IMR-90 (cell line): ENCODE measurements around the gene EFEMP1. TPM values are rescaled to one million over a fixed set of nuclear protein-coding genes. Genes with fewer than 3 reads are reported as not detected.

Experiments
- ATAC-seq: fragments of 200-7000 bp; cut with Tn5 transposase; 2 replicates; pipeline ENCODE4 v1.9.1; 2020; ENCODE audit warnings: low read depth, mild to moderate bottlenecking, moderate library complexity
- BruUV-seq: library from RNA; stranded (reverse); fragments of 400-500 nt; replicated peaks from 2 replicates; lab custom pipeline; 2021; lab: Mats Ljungman, UMichigan
- CTCF ChIA-PET: fragments of 300-600 bp; formaldehyde crosslinking; extraction: SDS; loops from one replicate; lab custom pipeline; 2021; ENCODE audit warnings: antibody characterized with exemption; lab: Yijun Ruan, JAX
- POLR2A ChIA-PET: fragments of 300-600 bp; sonication (Branson Sonifier 250); formaldehyde crosslinking; loops from one replicate; lab custom pipeline; 2022; ENCODE audit warnings: antibody characterized with exemption; ENCODE audit not compliant: unreplicated experiment; lab: Charles Lee
- DNase-seq: peaks from one replicate; pipeline ENCODE4 v3.0.0; 2013
- H2AFZ ChIP-seq: replicated peaks from 2 replicates; pipeline ENCODE3; 2013; ENCODE audit warnings: low read length, mild to moderate bottlenecking; ENCODE audit not compliant: poor library complexity
- H2AK5ac ChIP-seq: 2 replicates; pipeline ENCODE4 v1.6.1; 2013; ENCODE audit warnings: low read depth, low read length, inconsistent platforms
- H2AK9ac ChIP-seq: replicated peaks from 2 replicates; pipeline ENCODE3; 2013; ENCODE audit warnings: mild to moderate bottlenecking, low read depth, low read length, moderate library complexity; ENCODE audit not compliant: poor library complexity
- H2BK120ac ChIP-seq: 2 replicates; pipeline ENCODE4 v1.6.1; 2013; ENCODE audit warnings: low read depth, low read length, inconsistent platforms
- H2BK15ac ChIP-seq: 3 replicates; pipeline ENCODE4 v1.6.1; 2013; ENCODE audit warnings: low read depth, low read length, inconsistent platforms
- H2BK20ac ChIP-seq: 2 replicates; pipeline ENCODE4 v1.6.1; 2013; ENCODE audit warnings: low read depth, mild to moderate bottlenecking, inconsistent platforms, low read length, moderate library complexity
- H2BK5ac ChIP-seq: 2 replicates; pipeline ENCODE4 v1.6.1; 2013; ENCODE audit warnings: mild to moderate bottlenecking, low read depth, low read length, inconsistent platforms; ENCODE audit not compliant: poor library complexity, severe bottlenecking
- H3K14ac ChIP-seq: replicated peaks from 2 replicates; pipeline ENCODE4 v1.6.1; 2013; ENCODE audit warnings: low read depth, low read length, inconsistent platforms
- H3K18ac ChIP-seq: 2 replicates; pipeline ENCODE4 v1.6.1; 2013; ENCODE audit warnings: low read depth, low read length, control low read depth
- H3K23ac ChIP-seq: 2 replicates; pipeline ENCODE4 v1.6.1; 2013; ENCODE audit warnings: low read depth, low read length, inconsistent platforms
- H3K27ac ChIP-seq: 2 replicates; pipeline ENCODE4 v1.5.1; 2013; ENCODE audit warnings: mild to moderate bottlenecking, control low read depth, low read length; ENCODE audit not compliant: insufficient read depth
- H3K27me3 ChIP-seq: 2 replicates; pipeline ENCODE4 v1.6.1; 2013; ENCODE audit warnings: low read length; ENCODE audit not compliant: control insufficient read depth, insufficient read depth
- H3K36me3 ChIP-seq: 2 replicates; pipeline ENCODE4 v1.6.1; 2013; ENCODE audit warnings: low read length, mixed read lengths; ENCODE audit not compliant: control insufficient read depth, insufficient read depth
- H3K4ac ChIP-seq: 2 replicates; pipeline ENCODE4 v1.6.1; 2013; ENCODE audit warnings: low read depth, low read length, inconsistent platforms
- H3K4me1 ChIP-seq: 2 replicates; pipeline ENCODE4 v1.6.1; 2013; ENCODE audit warnings: low read length, mixed read lengths; ENCODE audit not compliant: control insufficient read depth, insufficient read depth
- H3K4me2 ChIP-seq: 2 replicates; pipeline ENCODE4 v1.6.1; 2013; ENCODE audit warnings: low read depth, mild to moderate bottlenecking, control low read depth, low read length, moderate library complexity
- H3K4me3 ChIP-seq: 2 replicates; pipeline ENCODE4 v1.5.1; 2013; ENCODE audit warnings: low read depth, mild to moderate bottlenecking, control low read depth, low read length, moderate library complexity; ENCODE audit not compliant: insufficient read depth
- H3K56ac ChIP-seq: 2 replicates; pipeline ENCODE4 v1.6.1; 2013; ENCODE audit warnings: low read length, inconsistent platforms; ENCODE audit not compliant: insufficient read depth; ENCODE audit errors: extremely low read depth
- H3K79me1 ChIP-seq, 2 experiments: 2 replicates each; pipeline ENCODE4 v1.6.1; 2013; ENCODE audit warnings: low read length in 2 of 2, inconsistent platforms in 1 of 2, low read depth in 1 of 2
- H3K9ac ChIP-seq: 2 replicates; pipeline ENCODE4 v1.6.1; 2013; ENCODE audit warnings: low read depth, low read length, control low read depth
- H3K9me1 ChIP-seq: 2 replicates; pipeline ENCODE4 v1.6.1; 2013; ENCODE audit warnings: low read length, inconsistent platforms; ENCODE audit not compliant: insufficient read depth
- H3K9me3 ChIP-seq: 2 replicates; pipeline ENCODE4 v1.6.1; 2013; ENCODE audit warnings: low read length; ENCODE audit not compliant: control insufficient read depth, insufficient read depth
- H4K20me1 ChIP-seq: 2 replicates; pipeline ENCODE4 v1.6.1; 2013; ENCODE audit warnings: low read length, inconsistent platforms; ENCODE audit not compliant: insufficient read depth
- H4K5ac ChIP-seq: 2 replicates; pipeline ENCODE4 v1.6.1; 2013; ENCODE audit warnings: mild to moderate bottlenecking, low read depth, low read length, control low read depth
- H4K8ac ChIP-seq, 2 experiments: 2 replicates each; pipeline ENCODE4 v1.6.1; 2013; ENCODE audit warnings: low read depth in 2 of 2, low read length in 2 of 2, control low read depth in 1 of 2, inconsistent platforms in 1 of 2
- H4K91ac ChIP-seq: 2 replicates; pipeline ENCODE4 v1.6.1; 2013; ENCODE audit warnings: low read depth, low read length, inconsistent platforms; ENCODE audit not compliant: insufficient read depth
- FOS ChIP-seq: fragments of 150-350 bp; IDR thresholded peaks from 2 replicates; pipeline ENCODE4 v1.6.1; 2016; ENCODE audit warnings: low read depth, low read length
- MAZ ChIP-seq: IDR thresholded peaks from 2 replicates; pipeline ENCODE4 v1.6.1; 2012; ENCODE audit warnings: low read depth, mild to moderate bottlenecking, low read length, improper control_type of control experiment, moderate library complexity, borderline replicate concordance
- MXI1 ChIP-seq: IDR thresholded peaks from 2 replicates; pipeline ENCODE4 v1.6.1; 2012; ENCODE audit warnings: low read depth, mild to moderate bottlenecking, low read length, moderate library complexity, borderline replicate concordance
- NFE2L2 ChIP-seq: fragments of 150-350 bp; IDR thresholded peaks from 2 replicates; pipeline ENCODE4 v1.6.1; 2016; ENCODE audit warnings: low read depth, mild to moderate bottlenecking, low read length
- POLR2A ChIP-seq: IDR thresholded peaks from 2 replicates; pipeline ENCODE4 v1.6.1; 2012; ENCODE audit warnings: mild to moderate bottlenecking, low read depth, low read length
- SMC3 ChIP-seq: fragments of 150-350 bp; IDR thresholded peaks from 2 replicates; pipeline ENCODE4 v1.6.1; 2016; ENCODE audit warnings: low read depth, mild to moderate bottlenecking, antibody characterized with exemption, low read length, moderate library complexity
- WGBS, 2 experiments: methylation state at CpG; one replicate each; pipeline versions ENCODE4 v1.1.5 to v1.1.7; 2013; ENCODE audit warnings: missing lambda C conversion rate in 2 of 2; ENCODE audit not compliant: insufficient read length in 1 of 2; ENCODE audit errors: extremely low coverage in 2 of 2; 5-methylcytosine and 5-hydroxymethylcytosine counted together
- dilution Hi-C: fragments of 300-500 bp; cut with HindIII; formaldehyde crosslinking; loops from one replicate; pipeline ENCODE4 v1.14.3; 2018; ENCODE audit warnings: low sequenced_read_pairs; ENCODE audit not compliant: unreplicated experiment
- in situ Hi-C: fragments of 300-500 bp; cut with MboI; formaldehyde crosslinking; loops from 3 replicates; pipeline ENCODE4 v1.14.3; 2019; ENCODE audit warnings: low sequenced_read_pairs, inconsistent platforms, mixed read lengths
- intact Hi-C: fragments of 100-400 bp; cut with micrococcal nuclease; formaldehyde crosslinking; loops from 2 replicates; pipeline ENCODE4 v1.10.0; 2022
- polyA plus RNA-seq, 3 experiments: library from polyadenylated mRNA; depleted of rRNA; stranded (reverse); fragments of >200 nt; gene quantifications; 2 replicates each; pipeline ENCODE4 v1.2.3, GENCODE V29; 2012; ENCODE audit warnings: low replicate concordance in 1 of 3
- total RNA-seq: library from RNA; depleted of rRNA; stranded (reverse); fragments of >200 nt; gene quantifications from 2 replicates; pipeline ENCODE4 v1.2.3, GENCODE V29; 2012
- TF ChIP-seq, protein P1 (sequence below): conservative IDR thresholded peaks from 2 replicates; pipeline ENCODE4 v1.5.1; 2012; ENCODE audit warnings: mild to moderate bottlenecking, low read depth, low read length, improper control_type of control experiment
- TF ChIP-seq, protein P2 (sequence below): fragments of 150-350 bp; IDR thresholded peaks from 2 replicates; pipeline ENCODE4 v1.6.1; 2017; ENCODE audit warnings: mild to moderate bottlenecking, antibody characterized with exemption, low read length, low read depth

EFEMP1 gene
- total and polyA plus RNA-seq, 2 of the 4 experiments (the other 2 are of a cell fraction), result 214 to 219 TPM

DNA sequence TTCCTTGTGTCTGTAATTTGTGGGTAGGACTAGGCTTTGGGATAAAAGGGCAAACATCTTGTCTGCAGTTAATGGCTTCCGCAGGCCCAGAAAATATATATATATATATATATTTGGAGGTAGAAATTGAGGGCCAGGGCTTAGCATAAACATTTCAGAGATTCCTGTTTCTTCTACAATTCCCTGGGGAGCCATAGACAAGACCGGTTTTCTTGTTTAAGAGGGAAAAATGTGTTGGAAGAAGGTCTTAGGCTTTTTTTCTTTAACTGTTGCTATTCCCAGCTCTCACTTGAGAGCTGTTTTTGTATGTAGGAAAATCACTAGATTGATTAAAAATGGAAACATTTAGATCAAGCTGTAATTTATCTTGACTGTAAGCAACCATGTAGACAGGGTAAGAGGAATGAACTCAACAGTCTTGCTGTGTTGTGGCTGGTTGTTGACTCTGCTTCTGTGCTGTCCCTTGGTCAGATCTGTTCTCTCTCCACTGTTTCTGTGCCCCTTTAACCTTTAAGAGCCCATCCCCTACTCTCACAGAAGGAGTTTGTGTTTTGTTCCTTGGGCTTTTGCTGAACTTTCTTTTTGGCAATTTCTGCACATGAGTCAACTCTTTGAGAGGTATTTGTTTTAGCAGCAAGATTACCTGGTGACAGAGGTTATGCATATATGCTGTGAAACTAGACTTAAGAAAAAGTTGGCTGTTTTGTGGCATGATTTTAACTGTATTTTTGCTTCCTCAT lies 58.3 kb downstream of the EFEMP1 start:
- intact Hi-C loops (loop anchor here (10.0 kb wide), 1 partner anchor 150 kb away; no protein-coding TSS in a partner anchor), in situ Hi-C loops (no loop called here), dilution Hi-C loops (no loop called here)
- TF ChIP-seq POLR2A (no peak), SMC3 (no peak), NFE2L2 (no peak), MXI1 (no peak), FOS (no peak), MAZ (no peak)
- TF ChIP-seq, protein P1, sequence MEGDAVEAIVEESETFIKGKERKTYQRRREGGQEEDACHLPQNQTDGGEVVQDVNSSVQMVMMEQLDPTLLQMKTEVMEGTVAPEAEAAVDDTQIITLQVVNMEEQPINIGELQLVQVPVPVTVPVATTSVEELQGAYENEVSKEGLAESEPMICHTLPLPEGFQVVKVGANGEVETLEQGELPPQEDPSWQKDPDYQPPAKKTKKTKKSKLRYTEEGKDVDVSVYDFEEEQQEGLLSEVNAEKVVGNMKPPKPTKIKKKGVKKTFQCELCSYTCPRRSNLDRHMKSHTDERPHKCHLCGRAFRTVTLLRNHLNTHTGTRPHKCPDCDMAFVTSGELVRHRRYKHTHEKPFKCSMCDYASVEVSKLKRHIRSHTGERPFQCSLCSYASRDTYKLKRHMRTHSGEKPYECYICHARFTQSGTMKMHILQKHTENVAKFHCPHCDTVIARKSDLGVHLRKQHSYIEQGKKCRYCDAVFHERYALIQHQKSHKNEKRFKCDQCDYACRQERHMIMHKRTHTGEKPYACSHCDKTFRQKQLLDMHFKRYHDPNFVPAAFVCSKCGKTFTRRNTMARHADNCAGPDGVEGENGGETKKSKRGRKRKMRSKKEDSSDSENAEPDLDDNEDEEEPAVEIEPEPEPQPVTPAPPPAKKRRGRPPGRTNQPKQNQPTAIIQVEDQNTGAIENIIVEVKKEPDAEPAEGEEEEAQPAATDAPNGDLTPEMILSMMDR, result no peak
- TF ChIP-seq, protein P2, sequence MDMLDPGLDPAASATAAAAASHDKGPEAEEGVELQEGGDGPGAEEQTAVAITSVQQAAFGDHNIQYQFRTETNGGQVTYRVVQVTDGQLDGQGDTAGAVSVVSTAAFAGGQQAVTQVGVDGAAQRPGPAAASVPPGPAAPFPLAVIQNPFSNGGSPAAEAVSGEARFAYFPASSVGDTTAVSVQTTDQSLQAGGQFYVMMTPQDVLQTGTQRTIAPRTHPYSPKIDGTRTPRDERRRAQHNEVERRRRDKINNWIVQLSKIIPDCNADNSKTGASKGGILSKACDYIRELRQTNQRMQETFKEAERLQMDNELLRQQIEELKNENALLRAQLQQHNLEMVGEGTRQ, result no peak
- H4K8ac ChIP-seq, result peak overlapping the region; percentile 44 to 48
- H3K23ac ChIP-seq, result peak overlapping the region; percentile 13; the same call in 1 of the 2 replicates
- H2AFZ ChIP-seq, result no peak overlapping the region
- no TSS peak for BruUV-seq
- peak overlapping the region; percentile 53 for H2BK20ac ChIP-seq
- ATAC-seq (no peak), DNase-seq (peak; percentile 42)
- no peak overlapping the region for H3K4me2 ChIP-seq
- peak overlapping the region; percentile 71; the same call in 2 of the 3 replicates for H2BK15ac ChIP-seq
- peaks cover 6% of the 10 kb centered on the region for H3K9me1 ChIP-seq
- no peak overlapping the region for H3K56ac ChIP-seq
- ChIA-PET CTCF (no interaction called here), POLR2A (no interaction called here)
- no peaks in the 10 kb centered on the region for H4K20me1 ChIP-seq
- peak overlapping the region; percentile 76 for H4K91ac ChIP-seq
- peak overlapping the region; percentile 54 for H3K4ac ChIP-seq
- H3K27me3 ChIP-seq, result no peaks in the 10 kb centered on the region
- WGBS, 2 experiments, result no CpG with 5 or more reads among the region's 2 CpGs
- peak overlapping the region; percentile 66 for H2BK120ac ChIP-seq
- peak overlapping the region; percentile 78 for H3K27ac ChIP-seq
- H3K9ac ChIP-seq, result peak overlapping the region; percentile 45; the same call in 1 of the 2 replicates
- H3K9me3 ChIP-seq, result no peaks in the 10 kb centered on the region
- peak overlapping the region; percentile 23; the same call in 1 of the 2 replicates for H3K14ac ChIP-seq
- H4K5ac ChIP-seq, result peak overlapping the region; percentile 87
- H3K4me3 ChIP-seq, result no peak overlapping the region
- peak overlapping the region; percentile 84 for H2AK5ac ChIP-seq
- H3K36me3 ChIP-seq, result peaks cover 12% of the 10 kb centered on the region
- H3K18ac ChIP-seq, result peak overlapping the region; percentile 74
- peaks cover 19% of the 10 kb centered on the region for H3K4me1 ChIP-seq
- H2AK9ac ChIP-seq, result no peak overlapping the region
- H2BK5ac ChIP-seq, result peak overlapping the region; percentile 97
- H3K79me1 ChIP-seq, result peaks cover 2 to 3% of the 10 kb centered on the region in 2 experiments; a peak in 2 of 4 replicates
